ENCODE measurements around the gene ANTXR2. TPM values are rescaled to one million over a fixed set of nuclear protein-coding genes. Genes with fewer than 3 reads are reported as not detected.
A peak's percentile ranks its signal among the peaks of the same experiment; 100 is the strongest.

The ANTXR2 gene
- polyA plus RNA-seq, 4 donors: 60.7 to 99.7 (median 80.8) TPM

GRCh38 chr4:80070880-80071603 lies 2.0 kb downstream of the ANTXR2 start:
- no peak for DNase-seq (ENCODE audit: low read depth in 4 of 4, low spot score in 3 of 4)

- DNase-seq (ENCODE audit: low read depth in 4 of 4, low spot score in 3 of 4): no peak
Measured at GRCh38 chr4:80069837-80070731, 2.9 kb downstream of the ANTXR2 start.

GRCh38 chr4:80069108-80069836 lies 3.8 kb downstream of the ANTXR2 start:
- DNase-seq (ENCODE audit: low read depth in 4 of 4, low spot score in 3 of 4): no peak

GRCh38 chr4:80065601-80066000 lies 7.4 kb downstream of the ANTXR2 start:
- DNase-seq (ENCODE audit: low read depth in 4 of 4, low spot score in 3 of 4): no peak

- no peak for DNase-seq (ENCODE audit: low read depth in 4 of 4, low spot score in 3 of 4)
Measured at GRCh38 chr4:80062527-80062926, 10.5 kb downstream of the ANTXR2 start.

- no peak for DNase-seq (ENCODE audit: low read depth in 4 of 4, low spot score in 3 of 4)
Measured at GRCh38 chr4:80060804-80061203, 12.2 kb downstream of the ANTXR2 start.

- DNase-seq (ENCODE audit: low read depth in 4 of 4, low spot score in 3 of 4): no peak
Measured at GRCh38 chr4:80058740-80059139, 14.3 kb downstream of the ANTXR2 start.

- no peak for DNase-seq (ENCODE audit: low read depth in 4 of 4, low spot score in 3 of 4)
Measured at GRCh38 chr4:80054375-80054774, 18.7 kb downstream of the ANTXR2 start.

- DNase-seq (ENCODE audit: low read depth in 4 of 4, low spot score in 3 of 4): no peak
Measured at GRCh38 chr4:80053140-80053910, 19.7 kb downstream of the ANTXR2 start.

GRCh38 chr4:80049813-80050534 lies 23.1 kb downstream of the ANTXR2 start:
- no peak for DNase-seq (ENCODE audit: low read depth in 4 of 4, low spot score in 3 of 4)

- DNase-seq (ENCODE audit: low read depth in 4 of 4, low spot score in 3 of 4): no peak
Measured at GRCh38 chr4:80049402-80049801, 23.6 kb downstream of the ANTXR2 start.

- DNase-seq (ENCODE audit: low read depth in 4 of 4, low spot score in 3 of 4): no peak
Measured at GRCh38 chr4:80045786-80046185, 27.2 kb downstream of the ANTXR2 start.

- peak in 2 of 4 donors; percentile 14 to 15 for DNase-seq (ENCODE audit: low read depth in 4 of 4, low spot score in 3 of 4)
Measured at GRCh38 chr4:80043541-80043940, 29.5 kb downstream of the ANTXR2 start.

GRCh38 chr4:80042821-80043220 lies 30.2 kb downstream of the ANTXR2 start:
- no peak for DNase-seq (ENCODE audit: low read depth in 4 of 4, low spot score in 3 of 4)

GRCh38 chr4:80037864-80038263 lies 35.2 kb downstream of the ANTXR2 start:
- DNase-seq (ENCODE audit: low read depth in 4 of 4, low spot score in 3 of 4): no peak

GRCh38 chr4:80036949-80037685 lies 35.9 kb downstream of the ANTXR2 start:
- peak in 1 of 4 donors; percentile 60 for DNase-seq (ENCODE audit: low read depth in 4 of 4, low spot score in 3 of 4)

GRCh38 chr4:80036306-80036705 lies 36.7 kb downstream of the ANTXR2 start:
- DNase-seq (ENCODE audit: low read depth in 4 of 4, low spot score in 3 of 4): no peak

GRCh38 chr4:80035336-80035735 lies 37.7 kb downstream of the ANTXR2 start:
- no peak for DNase-seq (ENCODE audit: low read depth in 4 of 4, low spot score in 3 of 4)

- DNase-seq (ENCODE audit: low read depth in 4 of 4, low spot score in 3 of 4): no peak
Measured at GRCh38 chr4:80033581-80033980, 39.4 kb downstream of the ANTXR2 start.

Measured in right renal pelvis (tissue), 4 donors.